Neural cell (in vitro differentiated cells): ENCODE data around the gene CBFA2T3. TPM values are rescaled to one million over a fixed set of nuclear protein-coding genes. Genes with fewer than 3 reads are reported as not detected.

ENCODE experiments used
- H2AFZ ChIP-seq: fragments of 200-600, 300-800 bp; sonication (generic), shearing (Covaris generic); 2 replicates; pipeline ENCODE4 v1.6.0; 2014; ENCODE audit warnings: low read depth, mild to moderate bottlenecking, antibody characterized with exemption, low read length, moderate library complexity
- H3F3A ChIP-seq: fragments of 200-600 bp; shearing (Covaris generic); 2 replicates; pipeline ENCODE4 v1.6.1; 2016; ENCODE audit warnings: mild to moderate bottlenecking, moderate library complexity, mixed read lengths, antibody characterized with exemption, low read length; ENCODE audit not compliant: insufficient read depth, poor library complexity, severe bottlenecking
- H3K27ac ChIP-seq: fragments of 200-600, 300-800 bp; sonication (generic), shearing (Covaris generic); 2 replicates; pipeline ENCODE4 v1.5.1; 2014; ENCODE audit warnings: mild to moderate bottlenecking, low read length, moderate library complexity
- H3K27me3 ChIP-seq: fragments of 300-800, 200-600 bp; sonication (generic), shearing (Covaris generic); 2 replicates; pipeline ENCODE4 v1.6.0; 2014; ENCODE audit warnings: mild to moderate bottlenecking, low read depth, low read length, moderate library complexity; ENCODE audit not compliant: insufficient read depth
- H3K36me3 ChIP-seq: fragments of 300-800, 200-600 bp; sonication (generic), shearing (Covaris generic); 2 replicates; pipeline ENCODE4 v1.5.1; 2014; ENCODE audit warnings: mild to moderate bottlenecking, antibody characterized with exemption, low read length, moderate library complexity; ENCODE audit not compliant: insufficient read depth
- H3K4me2 ChIP-seq: fragments of 300-800, 200-600 bp; sonication (generic), shearing (Covaris generic); 2 replicates; pipeline ENCODE4 v1.6.0; 2014; ENCODE audit warnings: mild to moderate bottlenecking, low read length
- H3K4me3 ChIP-seq: fragments of 300-800, 200-600 bp; sonication (generic), shearing (Covaris generic); 2 replicates; pipeline ENCODE4 v1.5.1; 2014; ENCODE audit warnings: mild to moderate bottlenecking, low read length, moderate library complexity
- H3K79me2 ChIP-seq: fragments of 200-600 bp; shearing (Covaris generic); replicated peaks from 2 replicates; pipeline ENCODE4 v1.6.0; 2014; ENCODE audit warnings: mild to moderate bottlenecking, low read length, moderate library complexity; ENCODE audit not compliant: insufficient read depth
- H3K9ac ChIP-seq: fragments of 300-800, 200-600 bp; sonication (generic), shearing (Covaris generic); 2 replicates; pipeline ENCODE4 v1.6.1; 2016; ENCODE audit warnings: mild to moderate bottlenecking, low read length, mixed read lengths
- H3K9me2 ChIP-seq: fragments of 200-600 bp; shearing (Covaris generic); 2 replicates; pipeline ENCODE4 v1.6.1; 2016; ENCODE audit warnings: mild to moderate bottlenecking, low read length, mixed read lengths; ENCODE audit not compliant: insufficient read depth
- H3K9me3 ChIP-seq: fragments of 200-600, 300-800 bp; sonication (generic), shearing (Covaris generic); 2 replicates; pipeline ENCODE4 v1.6.1; 2016; ENCODE audit warnings: mild to moderate bottlenecking, mixed run types, low read length, moderate library complexity, mixed read lengths
- H4K20me1 ChIP-seq: fragments of 200-600 bp; shearing (Covaris generic); 2 replicates; pipeline ENCODE4 v1.6.1; 2016; ENCODE audit warnings: mild to moderate bottlenecking, mixed run types; ENCODE audit not compliant: insufficient read depth
- CTCF ChIP-seq: fragments of 450-650 bp; IDR thresholded peaks from 2 replicates; pipeline ENCODE4 v1.5.1; 2014; ENCODE audit warnings: antibody characterized with exemption, mild to moderate bottlenecking, moderate library complexity; ENCODE audit not compliant: poor library complexity, severe bottlenecking
- EP300 ChIP-seq: fragments of 450-650 bp; conservative IDR thresholded peaks from 2 replicates; pipeline ENCODE4 v1.6.1; 2014; ENCODE audit warnings: antibody characterized with exemption, mild to moderate bottlenecking, moderate library complexity; ENCODE audit not compliant: poor library complexity, severe bottlenecking
- EZH2 ChIP-seq: fragments of 200-600, 300-800 bp; shearing (Covaris generic), sonication (generic); IDR thresholded peaks from 2 replicates; pipeline ENCODE4 v1.6.1; 2014; ENCODE audit warnings: antibody characterized with exemption, low read length, borderline replicate concordance, mild to moderate bottlenecking; ENCODE audit not compliant: insufficient read depth, poor library complexity, severe bottlenecking
- MXI1 ChIP-seq: fragments of 450-650 bp; conservative IDR thresholded peaks from 2 replicates; pipeline ENCODE4 v1.6.1; 2014; ENCODE audit warnings: antibody characterized with exemption, mild to moderate bottlenecking; ENCODE audit not compliant: poor library complexity, severe bottlenecking
- POLR2AphosphoS5 ChIP-seq: IDR thresholded peaks from 2 replicates; pipeline ENCODE4 v1.6.1; 2012
- RAD21 ChIP-seq: fragments of 450-650 bp; conservative IDR thresholded peaks from 2 replicates; pipeline ENCODE4 v1.6.1; 2014; ENCODE audit warnings: antibody characterized with exemption, mild to moderate bottlenecking, moderate library complexity
- REST ChIP-seq: IDR thresholded peaks from 2 replicates; pipeline ENCODE4 v1.6.1; 2012; ENCODE audit warnings: borderline replicate concordance
- SMC3 ChIP-seq: fragments of 450-650 bp; conservative IDR thresholded peaks from 2 replicates; pipeline ENCODE4 v1.6.1; 2014; ENCODE audit warnings: antibody characterized with exemption, mild to moderate bottlenecking, moderate library complexity; ENCODE audit not compliant: poor library complexity
- TAF1 ChIP-seq: IDR thresholded peaks from 2 replicates; pipeline ENCODE4 v1.6.1; 2012; ENCODE audit warnings: low read depth
- polyA plus RNA-seq: library from polyadenylated mRNA; depleted of rRNA; stranded (reverse); fragments of >200 nt; gene quantifications from 2 replicates; pipeline ENCODE4 v1.2.3, GENCODE V29; 2014

CBFA2T3 gene
- polyA plus RNA-seq, 1 donor from 2014 or later: 2.1 TPM

GRCh38 chr16:88827727-88828126, 149.3 kb downstream of the CBFA2T3 start:
- H4K20me1 ChIP-seq: no peaks in the 10 kb centered on the region
- TF ChIP-seq POLR2AphosphoS5: no peak
- TF ChIP-seq MXI1: no peak
- no peak for TF ChIP-seq CTCF
- no peak for TF ChIP-seq EP300
- no peak for TF ChIP-seq EZH2
- TF ChIP-seq REST: no peak
- TF ChIP-seq TAF1: no peak
- no peak for TF ChIP-seq RAD21
- no peak for TF ChIP-seq SMC3
- no peak overlapping the region for H3K4me3 ChIP-seq
- H3K4me2 ChIP-seq: no peak overlapping the region
- no peaks in the 10 kb centered on the region for H3K27me3 ChIP-seq
- no peaks in the 10 kb centered on the region for H3K9me2 ChIP-seq
- no peaks in the 10 kb centered on the region for H3K79me2 ChIP-seq
- H3K36me3 ChIP-seq: no peaks in the 10 kb centered on the region
- H2AFZ ChIP-seq: no peak overlapping the region
- H3K9me3 ChIP-seq: no peaks in the 10 kb centered on the region
- no peaks in the 10 kb centered on the region for H3F3A ChIP-seq
- no peak overlapping the region for H3K27ac ChIP-seq
- H3K9ac ChIP-seq: no peak overlapping the region

- no peaks in the 10 kb centered on the region for H3K79me2 ChIP-seq
- H3K4me2 ChIP-seq: no peak overlapping the region
- no peak for TF ChIP-seq TAF1
- TF ChIP-seq EZH2: no peak
- TF ChIP-seq EP300: no peak
- no peak for TF ChIP-seq MXI1
- no peak for TF ChIP-seq CTCF
- TF ChIP-seq RAD21: no peak
- TF ChIP-seq SMC3: no peak
- no peak for TF ChIP-seq REST
- no peak for TF ChIP-seq POLR2AphosphoS5
- H3K9ac ChIP-seq: no peak overlapping the region
- no peaks in the 10 kb centered on the region for H3K27me3 ChIP-seq
- H3F3A ChIP-seq: no peaks in the 10 kb centered on the region
- no peak overlapping the region for H3K27ac ChIP-seq
- H3K36me3 ChIP-seq: no peaks in the 10 kb centered on the region
- H3K9me2 ChIP-seq: no peaks in the 10 kb centered on the region
- no peaks in the 10 kb centered on the region for H3K9me3 ChIP-seq
- H4K20me1 ChIP-seq: no peaks in the 10 kb centered on the region
- H2AFZ ChIP-seq: no peak overlapping the region
- H3K4me3 ChIP-seq: no peak overlapping the region
Measured at GRCh38 chr16:88826070-88826840, 150.8 kb downstream of the CBFA2T3 start.
